ENCODE measurements around the gene ZNF701.

GRCh38 chr19:52602941-52603340 lies 32.9 kb downstream of the ZNF701 start:
- no peak for TF ChIP-seq CTCF (IDR thresholded peaks at IDR 0.05; ENCODE audit: low read depth, low read length)
- TF ChIP-seq EZH2phosphoT487 (IDR thresholded peaks at IDR 0.05; ENCODE audit: low read depth), result no peak
